OCI-LY7 (cell line): Measurements from ENCODE around the gene SLC4A3. TPM values are rescaled to one million over a fixed set of nuclear protein-coding genes. Genes with fewer than 3 reads are reported as not detected.

Source experiments
- BruUV-seq: library from RNA; stranded (reverse); fragments of 400-500 nt; replicated peaks from 2 replicates; lab custom pipeline; 2021; lab: Mats Ljungman, UMichigan
- CTCF ChIA-PET: fragments of 300-600 bp; sonication (Branson Sonifier 250); formaldehyde crosslinking; loops from one replicate; lab custom pipeline; 2022; ENCODE audit warnings: antibody characterized with exemption; ENCODE audit not compliant: unreplicated experiment; lab: Charles Lee
- POLR2A ChIA-PET: fragments of 300-600 bp; sonication (Branson Sonifier 250); formaldehyde crosslinking; loops from one replicate; lab custom pipeline; 2022; ENCODE audit warnings: antibody characterized with exemption; lab: Charles Lee
- DNase-seq: peaks from one replicate; pipeline ENCODE4 v3.0.0-alpha.2; 2015; ENCODE audit warnings: low spot score
- H2AFZ ChIP-seq: fragments of 200-600 bp; sonication (generic), shearing (Covaris generic); 2 replicates; pipeline ENCODE4 v1.6.1; 2014; ENCODE audit warnings: mild to moderate bottlenecking, antibody characterized with exemption, low read length, moderate library complexity
- H3K27ac ChIP-seq: fragments of 200-600 bp; sonication (generic); 2 replicates; pipeline ENCODE4 v1.5.1; 2014; ENCODE audit warnings: mixed run types, low read depth, mild to moderate bottlenecking, moderate library complexity, low read length, inconsistent platforms; ENCODE audit not compliant: poor library complexity, severe bottlenecking
- H3K36me3 ChIP-seq: fragments of 200-600 bp; sonication (generic); 2 replicates; pipeline ENCODE4 v1.6.1; 2014; ENCODE audit warnings: mild to moderate bottlenecking, antibody characterized with exemption, low read length, moderate library complexity, mixed read lengths; ENCODE audit not compliant: insufficient read depth
- H3K4me1 ChIP-seq: fragments of 200-600 bp; sonication (generic); 2 replicates; pipeline ENCODE4 v1.5.1; 2014; ENCODE audit warnings: mild to moderate bottlenecking, low read length; ENCODE audit not compliant: insufficient read depth, poor library complexity, severe bottlenecking
- H3K4me2 ChIP-seq: fragments of 200-600 bp; sonication (generic); 2 replicates; pipeline ENCODE4 v1.6.1; 2014; ENCODE audit warnings: mild to moderate bottlenecking, low read length
- H3K4me3 ChIP-seq: fragments of 200-600 bp; sonication (generic); 2 replicates; pipeline ENCODE4 v1.5.1; 2014; ENCODE audit warnings: mild to moderate bottlenecking, low read depth, low read length; ENCODE audit not compliant: poor library complexity, severe bottlenecking
- H3K79me2 ChIP-seq: fragments of 200-600 bp; sonication (generic); 2 replicates; pipeline ENCODE4 v1.6.1; 2016; ENCODE audit warnings: low read depth, mild to moderate bottlenecking, low read length, moderate library complexity, mixed read lengths; ENCODE audit not compliant: insufficient read depth
- H3K9me2 ChIP-seq: fragments of 200-600 bp; sonication (generic); 2 replicates; pipeline ENCODE4 v1.6.1; 2016; ENCODE audit warnings: mild to moderate bottlenecking, low read length, mixed read lengths; ENCODE audit not compliant: insufficient read depth
- H3K9me3 ChIP-seq: fragments of 200-600 bp; sonication (generic); 2 replicates; pipeline ENCODE4 v1.6.1; 2014; ENCODE audit warnings: mild to moderate bottlenecking, mixed run types, low read length, mixed read lengths
- H4K20me1 ChIP-seq: fragments of 200-600 bp; sonication (generic); 2 replicates; pipeline ENCODE4 v1.6.1; 2014; ENCODE audit warnings: mild to moderate bottlenecking, antibody characterized with exemption, low read length, moderate library complexity, mixed read lengths; ENCODE audit not compliant: insufficient read depth
- CTCF ChIP-seq: fragments of 200-600 bp; sonication (generic); conservative IDR thresholded peaks from 2 replicates; pipeline ENCODE4 v1.5.1; 2014; ENCODE audit warnings: mild to moderate bottlenecking, antibody characterized with exemption, low read length, moderate library complexity, mixed read lengths
- EZH2phosphoT487 ChIP-seq: fragments of 200-600 bp; sonication (generic); IDR thresholded peaks from 2 replicates; pipeline ENCODE4 v1.6.1; 2018; ENCODE audit warnings: low read depth, borderline replicate concordance, mild to moderate bottlenecking, mixed run types, antibody characterized with exemption, low read length, moderate library complexity, mixed read lengths
- intact Hi-C: fragments of 100-400 bp; cut with micrococcal nuclease; formaldehyde crosslinking; loops from one replicate; pipeline ENCODE4 v1.10.0; 2022; ENCODE audit not compliant: unreplicated experiment
- total RNA-seq, 2 experiments: library from RNA; depleted of rRNA in 1 of 2; stranded (reverse); fragments of >200 nt in 1 of 2; shearing (Covaris generic) in 1 of 2; gene quantifications; 2 replicates each; pipeline ENCODE4 v1.2.3, GENCODE V29; 2014 to 2022

Gene SLC4A3
- total RNA-seq, 2 experiments from 2014 or later, result not detected

- H3K36me3 ChIP-seq, result no peaks in the 10 kb centered on the region
- no peak overlapping the region for H3K4me3 ChIP-seq
- no TSS peak for BruUV-seq
- H3K4me2 ChIP-seq, result no peak overlapping the region
- peaks cover 6% of the 10 kb centered on the region for H3K4me1 ChIP-seq
- H3K9me2 ChIP-seq, result no peaks in the 10 kb centered on the region
- ChIA-PET CTCF (interaction anchor here (1.2 kb wide), 1 partner anchor 47 kb away, joined by 4 read pairs; no protein-coding TSS in a partner anchor), POLR2A (interaction anchor here (0.5 to 1.0 kb wide), 2 partner anchors 10 to 21 kb away, joined by 3 to 5 read pairs; no protein-coding TSS in a partner anchor)
- intact Hi-C loops, result loop anchor here (5.0 kb wide), 1 partner anchor 242 kb away; no protein-coding TSS in a partner anchor
- H3K27ac ChIP-seq, result no peak overlapping the region
- H4K20me1 ChIP-seq, result no peaks in the 10 kb centered on the region
- no peak overlapping the region for H2AFZ ChIP-seq
- no peak for DNase-seq
- TF ChIP-seq EZH2phosphoT487 (no peak), CTCF (no peak)
- no peaks in the 10 kb centered on the region for H3K9me3 ChIP-seq
- H3K79me2 ChIP-seq, result no peaks in the 10 kb centered on the region
Observed at GRCh38 chr2:219643788-219644398, 16.5 kb downstream of the SLC4A3 start.

GRCh38 chr2:219644801-219645480 lies 17.5 kb downstream of the SLC4A3 start:
- H3K36me3 ChIP-seq, result no peaks in the 10 kb centered on the region
- no peaks in the 10 kb centered on the region for H3K79me2 ChIP-seq
- no peak overlapping the region for H2AFZ ChIP-seq
- ChIA-PET CTCF (no interaction called here), POLR2A (interaction anchor here (0.7 to 1.0 kb wide), 2 partner anchors 9 to 27 kb away, joined by 3 to 5 read pairs; no protein-coding TSS in a partner anchor)
- no peak for TF ChIP-seq EZH2phosphoT487
- no peak for TF ChIP-seq CTCF
- no TSS peak for BruUV-seq
- no peak for DNase-seq
- no peak overlapping the region for H3K4me2 ChIP-seq
- H3K4me1 ChIP-seq, result peaks cover 6% of the 10 kb centered on the region
- H3K4me3 ChIP-seq, result no peak overlapping the region
- H3K9me2 ChIP-seq, result no peaks in the 10 kb centered on the region
- H4K20me1 ChIP-seq, result no peaks in the 10 kb centered on the region
- no peak overlapping the region for H3K27ac ChIP-seq
- intact Hi-C loops, result loop anchor here (5.0 kb wide), 1 partner anchor 243 kb away; no protein-coding TSS in a partner anchor
- H3K9me3 ChIP-seq, result no peaks in the 10 kb centered on the region
